Heart left ventricle (tissue), 16 donors: ENCODE results near the gene MRPL32. TPM values are rescaled to one million over a fixed set of nuclear protein-coding genes. Genes with fewer than 3 reads are reported as not detected.

Experiments used
- ATAC-seq, 4 donors: fragments of 200-7000 bp; cut with Tn5 transposase; one replicate each; pipeline ENCODE4 v1.9.1; 2020 to 2022; ENCODE audit warnings: moderate library complexity in 4 of 4, mild to moderate bottlenecking in 3 of 4, moderate number of reproducible peaks in 1 of 4
- DNase-seq, 5 donors: peaks; one replicate each; pipeline ENCODE4 v3.0.0-alpha.2; 2020
- H3K27ac ChIP-seq, 12 donors: fragments of 200-600 bp; sonication (generic) in 4 of 12; one replicate each; pipeline versions ENCODE4 v1.5.0 to v1.8.0; 2016 to 2022; ENCODE audit warnings: mild to moderate bottlenecking in 2 of 12
- H3K27me3 ChIP-seq, 9 donors: fragments of 200-600 bp; sonication (generic) in 2 of 9; one replicate each; pipeline versions ENCODE4 v1.5.1 to v1.8.0; 2016 to 2022; ENCODE audit warnings: mild to moderate bottlenecking in 3 of 9
- H3K36me3 ChIP-seq, 9 donors: fragments of 200-600 bp; sonication (generic) in 2 of 9; one replicate each; pipeline versions ENCODE4 v1.5.0 to v1.8.0; 2018 to 2022; ENCODE audit warnings: mild to moderate bottlenecking in 2 of 9
- H3K4me1 ChIP-seq, 12 donors: fragments of 200-600 bp; sonication (generic) in 4 of 12; one replicate each; pipeline versions ENCODE4 v1.5.0 to v1.8.0; 2016 to 2022; ENCODE audit warnings: mild to moderate bottlenecking in 3 of 12
- H3K4me3 ChIP-seq, 12 donors: fragments of 200-600 bp; sonication (generic) in 4 of 12; one replicate each; pipeline versions ENCODE4 v1.5.0 to v1.8.0; 2017 to 2022; ENCODE audit warnings: mild to moderate bottlenecking in 9 of 12, moderate library complexity in 4 of 12
- H3K9me3 ChIP-seq, 12 donors: fragments of 200-600 bp; sonication (generic) in 4 of 12; one replicate each; pipeline versions ENCODE4 v1.5.0 to v1.8.0; 2016 to 2022; ENCODE audit warnings: mild to moderate bottlenecking in 1 of 12
- CTCF ChIP-seq, 12 donors: fragments of 200-600 bp; sonication (generic) in 4 of 12; IDR thresholded peaks; one replicate each; pipeline versions ENCODE4 v1.5.0 to v1.8.0; 2018 to 2022; ENCODE audit warnings: antibody characterized with exemption in 12 of 12, mild to moderate bottlenecking in 5 of 12
- POLR2A ChIP-seq, 2 donors: fragments of 450-650 bp; IDR thresholded peaks; one replicate each; pipeline ENCODE4 v1.6.1; 2017; ENCODE audit warnings: antibody characterized with exemption in 2 of 2, mild to moderate bottlenecking in 2 of 2, moderate library complexity in 2 of 2
- WGBS, 4 donors: extraction: QIAGEN DNeasy Blood & Tissue Kit in 2 of 4; methylation state at CpG; one replicate each; pipeline versions ENCODE4 v1.1.5 to v1.1.7; 2013 to 2018; 5-methylcytosine and 5-hydroxymethylcytosine counted together
- intact Hi-C, 10 donors: fragments of 100-400 bp; cut with DNase I; formaldehyde crosslinking; loops; one replicate each; pipeline versions ENCODE4 v1.11.1 to v1.14.2; 2022
- polyA plus RNA-seq, 2 donors: library from polyadenylated mRNA; stranded (reverse); fragments of 200-250 nt; gene quantifications; one replicate each; pipeline ENCODE4 v1.2.3, GENCODE V29; 2013
- total RNA-seq, 9 donors: library from RNA; depleted of rRNA in 2 of 9; stranded (reverse); fragments of >200 nt in 2 of 9; fragmentation: NEBNext Ultra II Directional in 3 of 9; extraction: Animal tissue kit (Norgen Biotek cat#: 25700) in 3 of 9; gene quantifications; one replicate each; pipeline versions ENCODE4 v1.1.0 to v1.2.4, GENCODE V29; 2016 to 2023
- donor health status: ischemic (EF 13 %, LVEDD 7.1; RV severe dilation, severe dysfunction).
- donor health status: healthy with polysubstance abuse.
- donor health status: DM: no; HTN: yes; CAD: no.
- donor health status: DM: no; HTN: no; CAD: no.
- donor health status: ischemic (EF 25% LVEDD 6.9; RV normal size, moderate dysfunction).
- donor health status: ischemic (EF 25% LVEDD 5.7; RV mildly dilated, moderate dysfunction).
- donor health status: healthy.
- donor health status: DM: yes; HTN: yes; CAD: no.
- donor health status: ischemic (EF 35%, LVEDD 5.7; RV mildly dilated, moderate dysfunction).
- donor health status: nonischemic (EF 11% LVEDD 7.7; RV severe dilation, severe dysfunction).
- donor health status: DM: yes; HTN: yes; CAD: no.
- donor health status: PGD.
- donor health status: ischemic (EF 29% LVEDD 5.4; RV normal size, mild dysfunction).
- donor health status: nonischemic (EF 23%, LVEDD 6.1; RV moderate dilation, normal function).

The MRPL32 gene
- total and polyA plus RNA-seq, 11 donors = 49.0 to 98.4 (median 63.4) TPM

- intact Hi-C loops = no loop called here
- Histone ChIP-seq H3K9me3 (peaks cover 0 to 12% (median 0%) of the 10 kb centered on the region in 12 donors), H3K27me3 (no peaks in the 10 kb centered on the region), H3K4me3 (no peak overlapping the region), H3K4me1 (no peaks in the 10 kb centered on the region), H3K36me3 (no peaks in the 10 kb centered on the region), H3K27ac (no peak overlapping the region)
- DNase-seq (no peak), ATAC-seq (no peak)
- TF ChIP-seq POLR2A (IDR thresholded peaks at IDR 0.05) = no peak
- TF ChIP-seq CTCF (IDR thresholded peaks at IDR 0.05) = no peak
- WGBS, 4 donors = 85 to 88% (median 87%) methylated on average over 4 of the region's 4 CpGs
Measured at GRCh38 chr7:42953994-42954393, 21.8 kb downstream of the MRPL32 start.

- ATAC-seq (no peak), DNase-seq (no peak)
- Histone ChIP-seq H3K4me1 (no peaks in the 10 kb centered on the region), H3K27ac (no peak overlapping the region), H3K27me3 (no peaks in the 10 kb centered on the region), H3K4me3 (no peak overlapping the region), H3K9me3 (peaks cover 0 to 12% (median 0%) of the 10 kb centered on the region in 12 donors), H3K36me3 (no peaks in the 10 kb centered on the region)
- intact Hi-C loops = no loop called here
- TF ChIP-seq CTCF (IDR thresholded peaks at IDR 0.05) (no peak), POLR2A (IDR thresholded peaks at IDR 0.05) (no peak)
Measured at GRCh38 chr7:42956062-42956461, 23.9 kb downstream of the MRPL32 start.

- Histone ChIP-seq H3K4me1 (peaks cover 0 to 6% (median 0%) of the 10 kb centered on the region in 12 donors), H3K9me3 (peaks cover 0 to 12% (median 0%) of the 10 kb centered on the region in 12 donors), H3K4me3 (no peak overlapping the region), H3K27ac (no peak overlapping the region), H3K36me3 (no peaks in the 10 kb centered on the region), H3K27me3 (no peaks in the 10 kb centered on the region)
- ATAC-seq = no peak
- intact Hi-C loops = no loop called here
- DNase-seq = no peak
- WGBS, 4 donors = 75 to 88% (median 82%) methylated on average over 2 of the region's 2 CpGs
- TF ChIP-seq POLR2A (IDR thresholded peaks at IDR 0.05) = no peak
- no peak for TF ChIP-seq CTCF (IDR thresholded peaks at IDR 0.05)
Measured at GRCh38 chr7:42959549-42959948, 27.4 kb downstream of the MRPL32 start.

GRCh38 chr7:42960762-42961161 is 28.6 kb downstream of the MRPL32 start:
- WGBS, 4 donors = 57 to 69% (median 66%) methylated on average over 2 of the region's 2 CpGs
- no peaks in the 10 kb centered on the region for H3K27me3 ChIP-seq
- no peak overlapping the region for H3K27ac ChIP-seq
- intact Hi-C loops = no loop called here
- peaks cover 0 to 13% (median 0%) of the 10 kb centered on the region in 12 donors for H3K4me1 ChIP-seq
- ATAC-seq = no peak
- peaks cover 0 to 12% (median 0%) of the 10 kb centered on the region in 12 donors for H3K9me3 ChIP-seq
- no peak overlapping the region for H3K4me3 ChIP-seq
- H3K36me3 ChIP-seq = no peaks in the 10 kb centered on the region
- TF ChIP-seq CTCF (IDR thresholded peaks at IDR 0.05) = no peak
- no peak for TF ChIP-seq POLR2A (IDR thresholded peaks at IDR 0.05)
- no peak for DNase-seq
